Tibial nerve (tissue), 4 donors: Measurements from ENCODE around the gene MYH7B. TPM values are rescaled to one million over a fixed set of nuclear protein-coding genes. Genes with fewer than 3 reads are reported as not detected.

Experiments used
- DNase-seq, 2 donors: peaks; one replicate each; pipeline ENCODE4 v3.0.0-alpha.2; 2019; ENCODE audit warnings: low spot score in 2 of 2
- H3K27ac ChIP-seq, 4 donors: fragments of 200-600 bp; sonication (generic) in 3 of 4; one replicate each; pipeline ENCODE4 v1.5.1; 2017 to 2019; ENCODE audit warnings: mild to moderate bottlenecking in 1 of 4
- H3K27me3 ChIP-seq, 2 donors: fragments of 200-600 bp; sonication (generic) in 1 of 2; one replicate each; pipeline versions ENCODE4 v1.5.1 to v1.6.0; 2017 to 2019
- H3K36me3 ChIP-seq, 3 donors: fragments of 200-600 bp; sonication (generic); one replicate each; pipeline ENCODE4 v1.5.1; 2018 to 2019
- H3K4me1 ChIP-seq, 4 donors: fragments of 200-600 bp; sonication (generic) in 3 of 4; one replicate each; pipeline ENCODE4 v1.5.1; 2017 to 2019
- H3K4me3 ChIP-seq, 4 donors: fragments of 200-600 bp; sonication (generic) in 3 of 4; one replicate each; pipeline ENCODE4 v1.5.1; 2017 to 2019; ENCODE audit warnings: mild to moderate bottlenecking in 1 of 4, moderate library complexity in 1 of 4
- H3K9me3 ChIP-seq, 4 donors: fragments of 200-600 bp; sonication (generic) in 3 of 4; one replicate each; pipeline ENCODE4 v1.5.1; 2017 to 2019
- CTCF ChIP-seq, 5 experiments: fragments of 200-600 bp in 3 of 5; fragments of 450-650 bp in 2 of 5; sonication (generic) in 3 of 5; IDR thresholded peaks; one replicate each; pipeline ENCODE4 v1.5.1; 2016 to 2019; ENCODE audit warnings: antibody characterized with exemption in 5 of 5, mild to moderate bottlenecking in 3 of 5, moderate library complexity in 2 of 5
- EP300 ChIP-seq, 2 donors: sonication (generic); formaldehyde crosslinking; IDR thresholded peaks; one replicate each; pipeline ENCODE4 v1.6.1; 2017; ENCODE audit warnings: antibody characterized with exemption in 2 of 2, mild to moderate bottlenecking in 1 of 2
- POLR2A ChIP-seq, 2 donors: fragments of 450-650 bp; IDR thresholded peaks; one replicate each; pipeline ENCODE4 v1.6.1; 2017; ENCODE audit warnings: antibody characterized with exemption in 2 of 2, mild to moderate bottlenecking in 2 of 2, moderate library complexity in 2 of 2
- WGBS, 2 donors: methylation state at CpG; one replicate each; pipeline ENCODE4 v1.1.5; 2018; 5-methylcytosine and 5-hydroxymethylcytosine counted together
- total RNA-seq, 4 donors: library from RNA; depleted of rRNA; stranded (reverse); fragments of >200 nt; gene quantifications; one replicate each; pipeline ENCODE4 v1.1.0, GENCODE V29; 2016

MYH7B gene
- total RNA-seq, 4 donors from 2014 or later, result 3.3 to 5.3 (median 4.0) TPM

- WGBS, 2 donors, result 87% methylated on average over 5 of the region's 5 CpGs
- Histone ChIP-seq H3K27ac (no peak overlapping the region), H3K36me3 (no peaks in the 10 kb centered on the region), H3K4me1 (no peaks in the 10 kb centered on the region), H3K4me3 (no peak overlapping the region), H3K9me3 (no peaks in the 10 kb centered on the region), H3K27me3 (no peaks in the 10 kb centered on the region)
- no peak for DNase-seq
- TF ChIP-seq POLR2A (IDR thresholded peaks at IDR 0.05), result no peak
- TF ChIP-seq EP300 (IDR thresholded peaks at IDR 0.05), result no peak
- no peak for TF ChIP-seq CTCF (IDR thresholded peaks at IDR 0.05)
Observed at GRCh38 chr20:34967421-34967820, 11.8 kb downstream of the MYH7B start.

- H3K27ac ChIP-seq, result no peak overlapping the region
- no peaks in the 10 kb centered on the region for H3K9me3 ChIP-seq
- H3K27me3 ChIP-seq, result no peaks in the 10 kb centered on the region
- DNase-seq, result no peak
- 63 to 64% methylated on average over 7 of the region's 7 CpGs for WGBS, 2 donors
- no peaks in the 10 kb centered on the region for H3K36me3 ChIP-seq
- no peak for TF ChIP-seq CTCF (IDR thresholded peaks at IDR 0.05)
- TF ChIP-seq POLR2A (IDR thresholded peaks at IDR 0.05), result no peak
- TF ChIP-seq EP300 (IDR thresholded peaks at IDR 0.05), result no peak
- H3K4me1 ChIP-seq, result no peaks in the 10 kb centered on the region
- H3K4me3 ChIP-seq, result no peak overlapping the region
Observed at GRCh38 chr20:34968042-34968775, 12.5 kb downstream of the MYH7B start.

- 92 to 93% methylated on average over 7 of the region's 7 CpGs for WGBS, 2 donors
- TF ChIP-seq EP300 (IDR thresholded peaks at IDR 0.05) (no peak), POLR2A (IDR thresholded peaks at IDR 0.05) (no peak), CTCF (IDR thresholded peaks at IDR 0.05) (no peak)
- Histone ChIP-seq H3K27ac (no peak overlapping the region), H3K36me3 (no peaks in the 10 kb centered on the region), H3K4me3 (no peak overlapping the region), H3K4me1 (no peaks in the 10 kb centered on the region), H3K9me3 (no peaks in the 10 kb centered on the region), H3K27me3 (no peaks in the 10 kb centered on the region)
- no peak for DNase-seq
Observed at GRCh38 chr20:34970193-34970840, 14.6 kb downstream of the MYH7B start.

- no peak for TF ChIP-seq CTCF (IDR thresholded peaks at IDR 0.05)
- TF ChIP-seq EP300 (IDR thresholded peaks at IDR 0.05), result no peak
- no peak for TF ChIP-seq POLR2A (IDR thresholded peaks at IDR 0.05)
Observed at GRCh38 chr20:34970846-34971560, 15.3 kb downstream of the MYH7B start.

More at GRCh38 chr20:34970846-34971560, 15.3 kb downstream of the MYH7B start:
- no peaks in the 10 kb centered on the region for H3K4me1 ChIP-seq
- no peaks in the 10 kb centered on the region for H3K36me3 ChIP-seq
- no peaks in the 10 kb centered on the region for H3K9me3 ChIP-seq
- WGBS, 2 donors, result 80 to 82% methylated on average over 9 of the region's 9 CpGs
- no peaks in the 10 kb centered on the region for H3K27me3 ChIP-seq
- no peak overlapping the region for H3K4me3 ChIP-seq
- no peak for DNase-seq
- H3K27ac ChIP-seq, result no peak overlapping the region
